HEK293 (cell line): ENCODE data around the gene STN1.

Experiments used
- CTCF ChIA-PET: fragments of 350-600 bp; formaldehyde crosslinking; extraction: SDS; loops from one replicate; lab custom pipeline; 2021; ENCODE audit warnings: antibody characterized with exemption; lab: Yijun Ruan, JAX
- POLR2A ChIA-PET: fragments of 300-600 bp; formaldehyde crosslinking; extraction: SDS; loops from one replicate; lab custom pipeline; 2020; ENCODE audit warnings: antibody characterized with exemption, inconsistent platforms; lab: Yijun Ruan, JAX
- H3K27ac ChIP-seq: fragments of 200-500 bp; sonication (Bioruptor generic); 2 replicates; pipeline ENCODE4 v1.5.1; 2014; ENCODE audit warnings: low read depth, low read length, control low read depth, inconsistent platforms; ENCODE audit errors: extremely low read depth
- H3K36me3 ChIP-seq, 2 experiments: fragments of 200-500 bp in 1 of 2; sonication (Bioruptor generic) in 1 of 2; 1 replicate in 1 of 2; 2 replicates in 1 of 2; pipeline ENCODE4 v1.5.1; 2014 to 2017; ENCODE audit warnings: inconsistent platforms in 2 of 2, low read length in 2 of 2; ENCODE audit not compliant: control insufficient read depth in 2 of 2, insufficient read depth in 1 of 2
- H3K4me1 ChIP-seq: fragments of 200-500 bp; sonication (Bioruptor generic); 2 replicates; pipeline ENCODE4 v1.5.1; 2014; ENCODE audit warnings: mild to moderate bottlenecking, low read length, inconsistent platforms; ENCODE audit not compliant: control insufficient read depth, insufficient read depth
- H3K4me3 ChIP-seq: 2 replicates; pipeline ENCODE4 v1.5.1; 2011; ENCODE audit warnings: low read depth, mild to moderate bottlenecking, control low read depth, low read length, moderate library complexity
- H3K9me3 ChIP-seq: fragments of 200-500 bp; sonication (Bioruptor generic); 2 replicates; pipeline ENCODE4 v1.5.1; 2014; ENCODE audit warnings: low read depth, low read length, inconsistent platforms; ENCODE audit not compliant: control insufficient read depth, insufficient read depth
- ATF2 ChIP-seq: fragments of 450-650 bp; formaldehyde crosslinking; IDR thresholded peaks from 2 replicates; pipeline ENCODE4 v1.5.1; 2016; ENCODE audit warnings: missing biosample characterization, missing genetic modification characterization, low read depth
- FEZF1 ChIP-seq: fragments of 450-650 bp; formaldehyde crosslinking; IDR thresholded peaks from 2 replicates; pipeline ENCODE4 v1.5.1; 2016; ENCODE audit warnings: missing biosample characterization, missing genetic modification characterization
- HOXC10 ChIP-seq: sonication (generic); formaldehyde crosslinking; IDR thresholded peaks from 2 replicates; pipeline ENCODE4 v1.8.1; 2023; ENCODE audit warnings: mild to moderate bottlenecking, missing genetic modification reagents
- SP3 ChIP-seq: fragments of 450-650 bp; formaldehyde crosslinking; IDR thresholded peaks from 2 replicates; pipeline ENCODE4 v1.5.1; 2016; ENCODE audit warnings: missing biosample characterization, missing genetic modification characterization
- ZBTB26 ChIP-seq: fragments of 450-650 bp; formaldehyde crosslinking; optimal IDR thresholded peaks from 2 replicates; pipeline ENCODE3; 2016; ENCODE audit warnings: missing biosample characterization, mild to moderate bottlenecking, missing genetic modification characterization
- ZBTB44 ChIP-seq: fragments of 450-650 bp; IDR thresholded peaks from 2 replicates; pipeline ENCODE4 v1.5.1; 2018; ENCODE audit warnings: missing biosample characterization, mild to moderate bottlenecking, missing genetic modification characterization
- ZBTB8A ChIP-seq: fragments of 450-650 bp; formaldehyde crosslinking; IDR thresholded peaks from 2 replicates; pipeline ENCODE4 v1.5.1; 2016; ENCODE audit warnings: missing biosample characterization, missing genetic modification characterization
- ZFHX2 ChIP-seq: fragments of 450-650 bp; formaldehyde crosslinking; conservative IDR thresholded peaks from 2 replicates; pipeline ENCODE4 v1.5.1; 2016; ENCODE audit warnings: missing biosample characterization, missing genetic modification characterization
- ZNF133 ChIP-seq: fragments of 450-650 bp; formaldehyde crosslinking; IDR thresholded peaks from 2 replicates; pipeline ENCODE4 v1.5.1; 2016; ENCODE audit warnings: missing biosample characterization, missing genetic modification characterization
- ZNF148 ChIP-seq: fragments of 450-650 bp; formaldehyde crosslinking; IDR thresholded peaks from 2 replicates; pipeline ENCODE4 v1.5.0; 2017; ENCODE audit warnings: missing biosample characterization, missing genetic modification characterization, borderline replicate concordance
- ZNF155 ChIP-seq: fragments of 450-650 bp; formaldehyde crosslinking; IDR thresholded peaks from 2 replicates; pipeline ENCODE4 v1.5.1; 2016; ENCODE audit warnings: missing biosample characterization, missing genetic modification characterization
- ZNF211 ChIP-seq: fragments of 450-650 bp; formaldehyde crosslinking; IDR thresholded peaks from 2 replicates; pipeline ENCODE4 v1.5.1; 2016; ENCODE audit warnings: low read depth, missing biosample characterization, missing genetic modification characterization
- ZNF223 ChIP-seq: fragments of 450-650 bp; formaldehyde crosslinking; IDR thresholded peaks from 2 replicates; pipeline ENCODE4 v1.5.1; 2016; ENCODE audit warnings: missing biosample characterization, missing genetic modification characterization
- ZNF280C ChIP-seq: fragments of 450-650 bp; formaldehyde crosslinking; IDR thresholded peaks from 2 replicates; pipeline ENCODE4 v1.5.1; 2016; ENCODE audit warnings: missing biosample characterization, missing genetic modification characterization
- ZNF433 ChIP-seq: fragments of 450-650 bp; formaldehyde crosslinking; IDR thresholded peaks from 2 replicates; pipeline ENCODE4 v1.5.1; 2016; ENCODE audit warnings: missing biosample characterization, missing genetic modification characterization, low read depth
- ZNF600 ChIP-seq: fragments of 450-650 bp; formaldehyde crosslinking; IDR thresholded peaks from 2 replicates; pipeline ENCODE4 v1.5.1; 2016; ENCODE audit warnings: missing biosample characterization, missing genetic modification characterization
- ZNF610 ChIP-seq: fragments of 450-650 bp; formaldehyde crosslinking; IDR thresholded peaks from 2 replicates; pipeline ENCODE4 v1.5.1; 2016; ENCODE audit warnings: missing biosample characterization, missing genetic modification characterization, borderline replicate concordance
- ZNF792 ChIP-seq: fragments of 450-650 bp; formaldehyde crosslinking; IDR thresholded peaks from 2 replicates; pipeline ENCODE4 v1.5.1; 2016; ENCODE audit warnings: missing biosample characterization, missing genetic modification characterization
- ZSCAN16 ChIP-seq: fragments of 450-650 bp; formaldehyde crosslinking; IDR thresholded peaks from 2 replicates; pipeline ENCODE4 v1.5.1; 2016; ENCODE audit warnings: missing biosample characterization, missing genetic modification characterization
- ZSCAN5A ChIP-seq: fragments of 450-650 bp; formaldehyde crosslinking; IDR thresholded peaks from 2 replicates; pipeline ENCODE4 v1.5.1; 2016; ENCODE audit warnings: missing biosample characterization, missing genetic modification characterization

The STN1 gene

GRCh38 chr10:103879831-103880230, 38.2 kb downstream of the STN1 start:
- Histone ChIP-seq H3K27ac (no peak overlapping the region), H3K36me3 (peaks cover 0 to 25% of the 10 kb centered on the region in 2 experiments; a peak in 1 of 3 replicates), H3K4me1 (no peaks in the 10 kb centered on the region), H3K4me3 (no peak overlapping the region), H3K9me3 (no peaks in the 10 kb centered on the region)
- TF ChIP-seq ZNF155 (tag by site-specific recombination) (no peak), ZNF280C (tag by site-specific recombination) (no peak), ZBTB44 (no peak), ZNF600 (tag by site-specific recombination) (no peak), HOXC10 (CRISPR knock-in tag) (no peak), ZNF148 (no peak), ZBTB8A (no peak), ZNF433 (tag by site-specific recombination) (no peak)
- ChIA-PET CTCF (interaction anchor here (3.5 kb wide), 1 partner anchor 167 kb away, joined by 21 read pairs; no protein-coding TSS in a partner anchor), POLR2A (no interaction called here)

- H3K4me3 ChIP-seq: no peak overlapping the region
- TF ChIP-seq ZBTB26 (tag by site-specific recombination) (no peak), ZNF792 (tag by site-specific recombination) (no peak), FEZF1 (tag by site-specific recombination) (no peak), ZNF610 (no peak), SP3 (tag by site-specific recombination) (no peak), ATF2 (tag by site-specific recombination) (no peak), ZFHX2 (tag by site-specific recombination) (no peak), ZNF211 (tag by site-specific recombination) (no peak), ZNF223 (tag by site-specific recombination) (no peak), ZNF155 (tag by site-specific recombination) (no peak), ZSCAN16 (tag by site-specific recombination) (no peak), ZSCAN5A (tag by site-specific recombination) (no peak), ZNF133 (tag by site-specific recombination) (no peak)
- CTCF ChIA-PET: no interaction called here
- H3K27ac ChIP-seq: no peak overlapping the region
- no peaks in the 10 kb centered on the region for H3K9me3 ChIP-seq
- no peaks in the 10 kb centered on the region for H3K4me1 ChIP-seq
- POLR2A ChIA-PET: no interaction called here
- peaks cover 0 to 25% of the 10 kb centered on the region in 2 experiments; a peak in 1 of 3 replicates for H3K36me3 ChIP-seq
Observed at GRCh38 chr10:103879409-103879808, 38.6 kb downstream of the STN1 start.
